ENCODE data around the gene STIP1.
A peak's percentile ranks its signal among the peaks of the same experiment; 100 is the strongest.

STIP1 gene

GRCh38 chr11:64185693-64186491, at the start of gene STIP1:
TSS of gene STIP1 (plus strand) at chr11:64186171. CDS start at chr11:64186262, 91 bp downstream.
- peak; percentile 97 for DNase-seq

GRCh38 chr11:64136765-64137441, 49.1 kb upstream of the STIP1 start:
- no peak for DNase-seq

GRCh38 chr11:64138398-64138797, 47.6 kb upstream of the STIP1 start:
- DNase-seq = no peak

- DNase-seq = no peak
Observed at GRCh38 chr11:64139049-64139448, 46.9 kb upstream of the STIP1 start.

- no peak for DNase-seq
Observed at GRCh38 chr11:64140082-64140481, 45.9 kb upstream of the STIP1 start.

- no peak for DNase-seq
Observed at GRCh38 chr11:64141081-64141783, 44.7 kb upstream of the STIP1 start.

GRCh38 chr11:64144587-64145472, 41.1 kb upstream of the STIP1 start:
- DNase-seq = no peak

GRCh38 chr11:64146036-64146955, 39.7 kb upstream of the STIP1 start:
- DNase-seq = no peak

- DNase-seq = peak; percentile 43
Observed at GRCh38 chr11:64148226-64148916, 37.6 kb upstream of the STIP1 start.

GRCh38 chr11:64148917-64149617, 36.9 kb upstream of the STIP1 start:
- DNase-seq = no peak

- DNase-seq = no peak
Observed at GRCh38 chr11:64150051-64150450, 35.9 kb upstream of the STIP1 start.

GRCh38 chr11:64150481-64151239, 35.3 kb upstream of the STIP1 start:
- DNase-seq = no peak

GRCh38 chr11:64151337-64151736, 34.6 kb upstream of the STIP1 start:
- no peak for DNase-seq

GRCh38 chr11:64152841-64153691, 32.9 kb upstream of the STIP1 start:
- DNase-seq = no peak

- DNase-seq = no peak
Observed at GRCh38 chr11:64153812-64154211, 32.2 kb upstream of the STIP1 start.

- DNase-seq = no peak
Observed at GRCh38 chr11:64156235-64157011, 29.5 kb upstream of the STIP1 start.

GRCh38 chr11:64157631-64158394, 28.2 kb upstream of the STIP1 start:
- DNase-seq = no peak

Data from NCI-H1048 (cell line).